Cardiac muscle cell (in vitro differentiated cells and primary cell): ENCODE measurements around the gene CEP112. TPM values are rescaled to one million over a fixed set of nuclear protein-coding genes. Genes with fewer than 3 reads are reported as not detected.
"Not testable (repeated sequence)": the region's sequence is repeated elsewhere in the genome, so short reads cannot be mapped to it uniquely, and the experiment has no call there.

Experiments used
- DNase-seq, 2 donors: peaks; one replicate each; pipeline versions ENCODE4 v3.0.0 to v3.0.0-alpha.2; 2010 to 2017; ENCODE audit warnings: low read depth in 1 of 2, low spot score in 1 of 2
- H3K27ac ChIP-seq: fragments of 200-600 bp; sonication (generic); 2 replicates; pipeline ENCODE4 v1.5.1; 2016
- H3K27me3 ChIP-seq: fragments of 200-600 bp; sonication (generic); 2 replicates; pipeline ENCODE4 v1.6.0; 2016; ENCODE audit warnings: control low read depth
- H3K36me3 ChIP-seq: fragments of 200-600 bp; sonication (generic); 2 replicates; pipeline ENCODE4 v1.5.1; 2016; ENCODE audit warnings: control low read depth
- H3K4me1 ChIP-seq: fragments of 200-600 bp; sonication (generic); 2 replicates; pipeline ENCODE4 v1.8.1; 2017; ENCODE audit warnings: low read depth, mild to moderate bottlenecking, mixed run types
- H3K4me3 ChIP-seq: fragments of 200-600 bp; sonication (generic); 2 replicates; pipeline ENCODE4 v1.5.1; 2016; ENCODE audit warnings: mild to moderate bottlenecking
- H3K9me3 ChIP-seq: fragments of 200-600 bp; sonication (generic); 2 replicates; pipeline ENCODE4 v1.5.1; 2017; ENCODE audit warnings: low read depth, mild to moderate bottlenecking, control low read depth
- CTCF ChIP-seq: IDR thresholded peaks from 2 replicates; pipeline ENCODE4 v1.5.1; 2012; ENCODE audit warnings: low read depth, mild to moderate bottlenecking, low read length
- polyA plus RNA-seq: library from polyadenylated mRNA; unstranded; fragments of >200 nt; fragmentation: Nextera tagmentation; extraction: Ambion mirVana; gene quantifications from 2 replicates; pipeline ENCODE4 v1.2.1, GENCODE V29; 2016
- total RNA-seq: library from RNA; depleted of rRNA; stranded (reverse); fragments of >200 nt; gene quantifications from 2 replicates; pipeline ENCODE4 v1.2.3, GENCODE V29; 2016

Gene CEP112
- total and polyA plus RNA-seq, 2 experiments from 2014 or later, result 7.7 to 10.9 TPM

GRCh38 chr17:65688307-65688706 lies 503.6 kb downstream of the CEP112 start:
- Histone ChIP-seq H3K4me3 (no peak overlapping the region), H3K36me3 (no peaks in the 10 kb centered on the region), H3K9me3 (no peaks in the 10 kb centered on the region), H3K4me1 (no peaks in the 10 kb centered on the region), H3K27ac (no peak overlapping the region), H3K27me3 (no peaks in the 10 kb centered on the region)
- TF ChIP-seq CTCF, result no peak
- DNase-seq, result no peak

GRCh38 chr17:65685110-65685509 lies 506.8 kb downstream of the CEP112 start:
- no peaks in the 10 kb centered on the region for H3K36me3 ChIP-seq
- no peaks in the 10 kb centered on the region for H3K4me1 ChIP-seq
- no peak overlapping the region for H3K4me3 ChIP-seq
- no peak overlapping the region for H3K27ac ChIP-seq
- no peak for DNase-seq
- no peaks in the 10 kb centered on the region for H3K27me3 ChIP-seq
- no peak for TF ChIP-seq CTCF
- no peaks in the 10 kb centered on the region for H3K9me3 ChIP-seq

GRCh38 chr17:65684631-65685030 lies 507.3 kb downstream of the CEP112 start:
- no peak for DNase-seq
- H3K4me3 ChIP-seq, result no peak overlapping the region
- no peaks in the 10 kb centered on the region for H3K36me3 ChIP-seq
- no peaks in the 10 kb centered on the region for H3K9me3 ChIP-seq
- no peaks in the 10 kb centered on the region for H3K27me3 ChIP-seq
- H3K27ac ChIP-seq, result no peak overlapping the region
- no peak for TF ChIP-seq CTCF
- H3K4me1 ChIP-seq, result no peaks in the 10 kb centered on the region

GRCh38 chr17:65683428-65683827 lies 508.5 kb downstream of the CEP112 start:
- H3K27me3 ChIP-seq, result no peaks in the 10 kb centered on the region
- H3K9me3 ChIP-seq, result no peaks in the 10 kb centered on the region
- no peak for TF ChIP-seq CTCF
- H3K36me3 ChIP-seq, result no peaks in the 10 kb centered on the region
- no peak overlapping the region for H3K27ac ChIP-seq
- H3K4me1 ChIP-seq, result peaks cover 4% of the 10 kb centered on the region
- no peak overlapping the region for H3K4me3 ChIP-seq
- no peak for DNase-seq

- not testable (repeated sequence) for H3K27me3 ChIP-seq, H3K4me1 ChIP-seq, H3K36me3 ChIP-seq, H3K4me3 ChIP-seq, H3K27ac ChIP-seq, H3K9me3 ChIP-seq, DNase-seq
Measured at GRCh38 chr17:65681763-65682162, 510.2 kb downstream of the CEP112 start.

GRCh38 chr17:65679165-65679845 lies 512.6 kb downstream of the CEP112 start:
- Histone ChIP-seq H3K9me3 (no peaks in the 10 kb centered on the region), H3K4me3 (no peak overlapping the region), H3K27me3 (no peaks in the 10 kb centered on the region), H3K4me1 (peaks cover 7% of the 10 kb centered on the region), H3K36me3 (no peaks in the 10 kb centered on the region), H3K27ac (no peak overlapping the region)
- no peak for TF ChIP-seq CTCF
- DNase-seq, result no peak
